Kidney capillary endothelial cell (primary cell): Measurements from ENCODE around the gene KCNE1.
"Not testable (repeated sequence)": the region's sequence is repeated elsewhere in the genome, so short reads cannot be mapped to it uniquely, and the experiment has no call there.

Experiments used
- DNase-seq: peaks from one replicate; pipeline ENCODE4 v3.0.0-alpha.2; 2018; ENCODE audit warnings: low spot score

KCNE1 gene

DNA sequence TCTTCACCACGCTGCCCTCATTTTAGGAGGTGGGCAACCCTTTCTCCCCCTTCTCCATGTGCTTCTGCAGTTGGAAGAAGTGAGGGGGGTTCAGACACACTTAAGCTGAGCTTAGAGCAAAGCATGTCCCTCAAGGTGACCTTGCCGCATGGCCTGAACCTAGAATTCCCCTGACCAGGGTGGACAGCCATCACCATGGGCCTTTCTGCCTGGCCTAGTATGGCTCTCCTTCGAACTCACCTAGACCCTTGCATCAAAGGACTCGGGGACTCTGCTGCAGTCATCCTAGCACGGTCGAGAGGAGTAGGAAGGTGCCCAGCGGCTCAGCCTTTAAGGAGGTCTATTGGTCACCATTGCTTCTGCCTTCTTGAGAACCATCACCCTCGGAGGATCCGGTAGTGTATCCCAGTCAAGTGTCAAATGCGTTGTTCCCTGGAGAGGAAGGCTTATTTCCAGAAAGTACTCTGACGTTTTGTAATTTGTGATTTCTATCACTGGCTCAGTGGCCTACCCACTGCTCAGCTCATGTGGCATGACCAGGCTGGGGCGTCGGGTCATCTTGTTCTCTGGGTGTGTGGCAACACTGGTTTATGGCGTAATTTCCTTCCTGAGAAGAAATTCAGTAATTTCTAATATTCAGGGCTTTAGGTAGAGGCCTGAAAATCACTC lies at the start of gene KCNE1:
Gene KCNE1, minus strand, starts transcription at position 424 of the 669 bp plus-strand sequence. CDS start 62,576 bp downstream, outside the sequence.
- no peak for DNase-seq

DNA sequence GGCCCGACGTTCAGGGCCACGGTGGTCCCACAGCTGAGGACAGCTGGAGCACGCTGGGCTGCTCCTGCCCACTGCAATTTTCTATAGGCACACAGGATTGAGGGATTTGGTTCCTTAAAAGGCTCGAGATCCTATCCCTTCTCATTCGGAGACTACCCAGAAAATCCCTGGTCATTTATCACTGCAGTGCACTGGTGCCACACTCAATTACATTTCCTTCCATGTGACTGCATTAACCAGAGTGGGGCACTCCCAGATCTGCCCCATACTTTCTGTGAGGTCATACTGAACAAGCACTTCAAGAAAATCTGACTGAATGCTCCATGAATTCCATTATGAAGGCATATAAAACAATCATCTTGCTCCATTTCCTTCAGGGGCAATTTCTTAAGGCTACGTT lies 49.8 kb upstream of the KCNE1 start:
- no peak for DNase-seq

DNA sequence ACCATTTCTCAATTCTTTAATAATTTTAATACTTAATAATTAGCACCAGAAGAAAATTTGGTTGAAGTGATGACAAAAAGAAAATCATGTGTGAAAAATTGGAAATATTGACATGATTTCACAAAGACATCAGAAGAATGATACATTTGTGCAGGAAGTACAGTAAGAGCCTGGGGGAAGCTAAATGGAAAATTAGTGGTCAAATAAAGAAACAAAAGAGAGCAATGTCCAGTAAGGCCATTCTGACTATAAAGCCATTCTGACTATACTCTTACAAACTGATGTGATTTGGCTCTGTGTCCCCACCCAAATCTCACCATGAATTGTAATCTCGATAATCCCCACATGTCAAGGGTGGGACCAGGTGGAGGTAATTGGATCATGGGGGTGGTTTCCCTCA lies 48.6 kb upstream of the KCNE1 start:
- DNase-seq: no peak

DNA sequence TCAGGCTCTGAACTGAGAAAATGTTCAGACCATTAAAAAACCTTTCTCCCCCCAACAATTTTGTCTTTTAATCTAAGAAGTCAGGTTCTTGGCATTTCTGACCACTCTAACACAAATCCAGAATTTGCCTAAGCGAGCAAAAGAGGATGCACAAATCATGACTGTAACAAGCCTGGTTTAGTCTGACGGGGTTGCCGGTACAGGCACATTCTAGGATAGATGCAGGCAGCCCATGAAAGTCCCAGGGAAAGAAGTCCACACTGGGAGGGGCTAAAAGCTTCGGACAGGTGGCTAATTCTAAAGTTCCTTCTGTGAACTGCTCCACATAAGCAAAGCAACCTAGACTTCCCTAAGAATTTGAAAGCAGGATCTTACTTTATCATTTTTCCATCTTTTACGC lies 48.0 kb upstream of the KCNE1 start:
- no peak for DNase-seq

DNA sequence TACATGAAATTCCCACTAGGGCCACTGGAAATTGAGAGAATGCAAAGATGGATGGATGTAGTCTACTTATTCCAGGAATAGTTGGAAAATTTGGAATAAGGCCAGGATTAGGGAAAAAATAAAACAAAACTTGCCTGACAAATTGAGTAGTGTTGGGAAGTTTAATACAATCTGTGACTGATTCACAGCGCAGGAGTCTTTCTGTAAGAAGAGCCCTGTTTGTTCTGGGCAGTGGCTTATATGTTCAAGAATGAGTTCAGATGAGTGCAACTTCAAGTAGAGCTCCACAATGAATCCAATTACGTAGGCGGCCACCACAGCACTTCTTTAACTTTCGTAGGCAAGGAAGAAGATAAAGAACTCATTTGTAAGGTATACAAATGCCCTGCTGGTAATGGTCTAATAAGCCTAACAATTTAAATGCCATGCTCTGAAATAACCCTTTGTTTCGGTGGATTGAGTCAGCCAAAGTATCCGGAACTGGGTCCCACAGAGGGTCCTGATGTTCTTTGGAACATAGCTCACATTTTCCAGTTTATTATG lies 47.1 kb upstream of the KCNE1 start:
- DNase-seq: no peak

DNA sequence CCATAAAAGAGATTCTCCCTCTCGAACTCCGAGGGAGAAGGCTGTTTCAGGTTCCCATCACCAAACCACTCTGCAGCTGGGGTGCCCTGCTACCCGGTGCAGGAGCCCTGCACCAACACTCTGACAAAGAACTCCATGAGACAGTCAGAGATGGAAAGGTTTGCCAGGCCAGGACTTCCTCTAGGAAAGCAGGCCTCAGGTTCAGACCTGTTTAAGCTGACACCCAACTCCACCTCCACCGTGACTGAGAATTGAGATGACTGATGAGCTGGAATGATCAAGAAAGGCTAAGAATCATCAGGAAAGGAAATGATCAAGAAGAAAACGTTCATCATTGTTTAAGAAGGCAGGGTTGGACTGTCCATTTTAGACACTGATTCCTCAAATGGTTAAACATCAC lies 46.2 kb upstream of the KCNE1 start:
- no peak for DNase-seq

DNA sequence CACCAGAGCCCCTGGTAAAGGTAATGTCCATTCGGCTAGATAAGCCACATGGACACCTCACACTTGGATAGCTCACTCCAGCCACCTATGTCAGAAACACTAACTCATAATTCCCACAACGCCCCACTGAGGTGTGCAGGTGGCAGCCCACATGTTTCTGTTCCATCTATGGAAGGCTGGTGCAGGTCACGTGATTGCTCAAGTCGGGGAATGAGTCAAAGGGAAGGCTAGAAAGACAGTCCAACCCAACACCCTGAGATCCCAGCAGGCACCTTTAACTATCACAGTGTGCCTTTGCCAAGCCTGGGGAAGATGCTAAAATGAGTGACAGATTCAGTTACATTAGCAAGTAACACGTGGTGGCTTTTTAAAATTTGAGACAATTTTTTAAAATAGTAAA lies 45.3 kb upstream of the KCNE1 start:
- DNase-seq: no peak

DNA sequence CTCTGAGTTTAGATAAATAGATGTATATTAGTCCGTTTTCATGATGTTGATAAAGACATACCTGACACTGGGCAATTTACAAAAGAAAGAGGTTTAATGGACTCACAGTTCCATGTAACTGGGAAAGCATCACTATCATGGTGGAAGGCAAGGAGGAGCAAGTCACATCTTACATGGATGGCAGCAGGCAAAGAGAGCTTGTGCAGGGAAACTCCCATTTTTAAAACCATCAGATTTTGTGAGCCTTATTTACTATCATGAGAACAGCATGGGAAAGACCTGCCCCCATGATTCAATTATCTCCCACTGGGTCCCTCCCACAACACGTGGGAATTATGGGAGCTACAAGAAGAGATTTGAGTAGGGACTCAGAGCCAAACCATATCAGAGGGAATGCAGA lies 42.7 kb upstream of the KCNE1 start:
- DNase-seq: not testable (repeated sequence)

DNA sequence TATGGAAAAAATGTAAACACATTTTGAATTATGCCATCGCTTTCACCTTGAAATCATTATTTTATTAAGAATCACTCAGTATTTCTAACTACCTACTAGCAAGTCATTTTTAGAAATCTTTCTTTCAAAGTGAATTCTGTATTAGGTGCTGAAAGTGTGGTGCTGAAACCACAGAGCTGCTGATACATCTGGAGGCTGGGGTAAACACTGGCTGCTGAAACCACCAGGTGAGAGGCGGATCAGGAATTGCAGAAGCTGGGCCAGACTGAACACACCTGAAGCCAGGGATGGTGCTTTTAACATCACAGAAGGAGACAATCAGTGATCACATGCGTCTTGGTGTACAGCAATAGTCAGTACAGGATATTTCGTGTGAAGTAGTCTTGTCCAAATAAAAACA lies 42.2 kb upstream of the KCNE1 start:
- no peak for DNase-seq

DNA sequence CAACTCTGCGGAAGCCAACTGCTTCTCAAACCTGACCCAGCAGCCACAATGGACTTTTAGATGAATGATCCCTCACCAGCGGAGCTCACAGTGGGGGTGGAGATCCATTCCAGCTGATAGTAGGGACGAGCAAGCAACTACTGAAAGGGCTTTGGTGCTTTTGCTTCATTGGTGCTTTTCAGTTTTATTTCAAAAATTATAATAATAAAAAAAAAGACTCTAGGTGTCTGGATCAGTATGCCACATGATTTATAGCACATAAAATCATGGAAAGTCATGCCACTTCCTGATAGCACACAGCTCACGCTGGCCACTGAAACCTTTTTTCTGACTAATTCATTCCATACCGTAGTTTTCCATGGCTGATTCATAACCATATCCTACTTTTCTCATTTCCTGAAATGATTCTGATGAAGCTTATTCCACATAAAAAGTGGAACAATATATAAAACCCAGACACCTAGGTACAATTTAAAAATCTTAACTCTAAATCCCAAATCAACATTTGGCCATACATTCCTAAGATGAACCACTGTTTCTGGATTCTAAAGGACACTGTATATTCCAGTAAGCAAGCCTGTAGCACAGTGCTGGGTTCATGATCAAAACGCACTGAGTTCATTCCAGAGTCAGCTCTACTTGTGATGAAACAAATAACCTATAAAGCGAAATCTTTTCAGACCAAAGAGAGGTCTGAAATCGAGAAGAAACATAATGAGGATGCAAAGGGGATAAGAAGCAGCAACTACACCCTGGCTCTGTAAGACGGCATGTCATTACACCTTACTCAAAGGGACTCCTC lies 41.3 kb upstream of the KCNE1 start:
- DNase-seq: peak; percentile 81

DNA sequence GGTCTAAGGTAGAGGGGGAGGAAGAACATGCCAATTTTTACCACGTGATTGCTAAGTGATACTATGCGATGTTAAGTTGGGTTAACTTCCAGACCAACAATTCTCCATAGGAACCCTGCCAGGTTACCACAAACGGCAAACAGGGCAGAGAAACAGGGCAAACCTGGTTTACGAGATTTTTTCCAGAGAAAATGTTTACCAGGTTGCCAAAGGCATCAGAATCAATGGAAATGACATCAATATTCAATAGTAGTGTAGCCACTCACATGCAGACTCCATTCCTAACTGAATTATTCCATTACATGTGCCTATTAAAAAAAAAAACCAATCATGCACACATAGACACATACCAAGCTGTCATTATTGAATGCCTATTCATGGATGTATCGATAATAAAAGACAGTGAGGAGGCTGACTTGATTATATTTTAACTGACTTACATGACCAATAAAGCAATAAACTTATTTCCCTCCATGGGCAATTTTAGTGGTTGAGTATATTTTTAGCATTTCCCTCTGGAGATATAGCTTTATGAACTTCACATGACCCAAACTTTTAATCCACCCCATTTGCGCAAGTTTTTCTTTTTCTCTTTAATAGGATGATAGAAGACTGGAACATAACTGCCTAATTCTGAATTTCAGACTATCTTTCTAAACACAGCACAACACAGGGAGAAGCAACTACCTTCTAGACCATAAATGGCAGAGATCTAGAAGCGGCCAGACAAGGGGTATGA lies 40.5 kb upstream of the KCNE1 start:
- no peak for DNase-seq

DNA sequence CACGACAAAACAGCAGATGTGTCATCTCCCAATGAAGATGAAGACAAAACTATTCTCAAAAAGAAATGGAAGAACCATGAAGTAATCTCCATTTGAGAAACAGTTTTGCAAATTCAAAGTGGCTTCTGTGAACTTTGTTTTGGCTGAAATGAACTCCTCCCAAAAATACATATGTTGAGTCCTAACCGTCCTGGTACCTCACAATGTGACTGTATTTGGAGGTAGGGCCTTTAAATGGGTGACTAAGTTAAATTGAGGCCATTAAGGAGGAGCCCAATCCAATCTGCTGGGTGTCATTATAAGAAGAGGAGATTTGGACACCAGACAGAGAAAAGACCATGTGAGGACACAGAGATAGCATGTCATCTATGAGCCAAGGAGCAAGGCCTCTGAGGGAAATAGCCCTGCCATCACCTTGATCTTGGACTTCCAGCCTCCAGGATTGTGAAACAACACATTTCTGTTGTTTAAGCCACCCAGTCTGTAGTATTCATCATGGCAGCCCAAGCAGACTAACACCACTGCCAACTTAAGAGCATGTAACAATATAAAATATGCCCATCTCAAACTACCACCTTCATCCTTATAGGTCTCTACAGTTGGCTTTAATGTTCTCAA lies 38.3 kb upstream of the KCNE1 start:
- DNase-seq: no peak

DNA sequence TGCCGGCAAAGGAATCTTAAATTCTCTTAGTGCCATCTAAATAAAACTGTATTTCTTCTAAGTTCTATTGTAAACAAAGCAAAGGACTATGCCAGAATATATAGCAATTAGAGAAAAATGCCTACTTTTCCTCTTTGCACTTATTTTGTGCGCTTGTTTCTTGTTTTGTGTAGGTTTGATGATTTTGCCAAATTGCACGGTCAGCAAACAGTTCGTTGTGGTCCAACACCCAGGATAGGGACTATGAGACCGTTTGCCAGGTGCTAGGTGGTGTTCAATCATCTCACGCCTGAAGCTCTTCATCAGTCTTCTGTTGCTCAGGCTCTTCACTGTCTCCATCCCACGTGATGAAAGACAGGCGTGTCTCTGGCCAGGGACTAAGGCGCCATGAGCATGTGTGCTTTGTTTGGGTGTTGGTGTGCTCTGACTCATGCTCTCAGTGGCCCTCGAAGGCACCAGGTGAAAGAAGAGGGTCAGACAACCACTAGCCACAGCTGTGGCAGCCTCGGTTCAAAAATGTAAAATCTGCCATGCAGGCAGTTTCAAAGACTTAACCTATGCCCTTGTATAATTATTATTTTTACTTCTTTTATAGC lies 36.9 kb upstream of the KCNE1 start:
- no peak for DNase-seq

DNA sequence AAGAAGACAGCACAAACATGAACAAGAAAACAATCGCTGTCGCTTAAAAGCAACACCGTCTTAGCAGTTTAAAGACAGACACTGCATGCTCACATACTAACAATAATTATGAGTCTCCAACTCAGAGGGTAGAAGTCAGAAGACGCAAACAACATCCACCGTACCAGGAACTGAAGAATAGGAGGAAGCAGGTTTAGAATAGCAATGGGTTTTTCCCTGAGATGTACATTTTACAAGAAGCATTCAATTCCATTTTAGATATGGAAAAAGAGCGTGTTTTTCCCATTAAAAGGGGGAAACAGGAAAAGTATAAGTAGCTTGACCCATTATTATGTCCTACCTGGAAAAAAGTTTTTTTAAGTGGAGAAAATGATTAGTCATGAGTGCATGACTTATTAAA lies 34.5 kb upstream of the KCNE1 start:
- peak; percentile 13 for DNase-seq

DNA sequence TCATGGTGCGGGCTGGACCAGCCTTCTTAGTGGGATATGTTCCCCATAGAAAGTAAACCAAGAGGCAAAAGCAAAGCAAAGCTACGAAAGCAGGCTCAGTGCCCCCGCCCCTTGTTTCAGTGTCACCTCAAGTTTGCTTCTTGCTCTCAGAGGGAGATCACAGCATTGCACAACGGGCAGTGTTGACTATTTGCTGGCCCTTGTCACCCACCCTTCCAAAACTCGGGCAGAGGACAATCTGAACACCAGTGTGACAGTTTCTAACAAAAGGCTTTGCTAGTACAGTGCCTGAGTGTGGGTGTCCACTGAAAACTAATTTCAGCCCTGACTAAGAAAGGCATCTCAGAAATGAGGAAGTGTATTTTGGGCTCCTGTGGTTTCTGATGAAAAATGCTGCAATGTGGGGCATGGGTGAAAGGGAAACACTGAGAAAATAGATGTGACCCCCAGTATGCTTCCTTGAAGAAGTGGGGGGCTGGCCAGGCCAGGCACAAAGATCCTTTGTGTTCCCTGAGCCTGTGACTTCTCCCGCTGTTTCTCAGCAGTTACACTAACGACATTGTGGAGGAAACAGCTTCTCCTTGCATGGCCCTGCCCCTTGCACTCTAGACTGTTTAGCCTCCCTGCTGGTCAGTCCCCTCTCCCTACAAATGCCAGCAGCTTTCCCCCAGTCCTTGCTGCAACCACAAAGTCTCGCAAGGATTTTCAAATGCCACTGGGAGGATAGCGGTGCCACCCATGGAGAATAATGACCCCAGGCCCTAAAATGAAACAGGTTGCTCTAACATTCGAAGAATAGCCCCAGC lies 33.3 kb upstream of the KCNE1 start:
- DNase-seq: peak; percentile 9

DNA sequence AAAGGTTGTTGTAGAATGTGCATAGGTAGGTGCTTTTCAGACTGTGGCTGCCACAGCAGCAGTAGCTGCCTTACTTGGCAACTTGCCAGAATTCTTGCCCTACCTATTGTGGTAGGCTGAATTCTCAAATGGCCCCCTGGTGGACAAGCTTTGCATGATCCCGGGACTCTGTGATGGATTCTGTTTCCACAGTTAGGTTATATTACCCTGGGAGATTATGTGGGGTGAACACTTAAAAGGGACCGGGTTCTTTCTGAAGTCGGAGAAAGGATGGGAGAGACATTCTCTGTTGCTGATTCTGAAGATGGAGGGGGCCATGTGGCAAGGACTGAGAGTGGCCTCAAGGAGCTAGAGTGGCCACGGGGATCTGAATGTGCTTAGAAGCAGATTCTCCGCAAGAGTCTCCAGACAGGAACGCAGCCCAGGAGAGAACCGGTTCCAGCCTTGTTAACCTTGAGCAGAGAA lies 32.1 kb upstream of the KCNE1 start:
- peak; percentile 79 for DNase-seq

DNA sequence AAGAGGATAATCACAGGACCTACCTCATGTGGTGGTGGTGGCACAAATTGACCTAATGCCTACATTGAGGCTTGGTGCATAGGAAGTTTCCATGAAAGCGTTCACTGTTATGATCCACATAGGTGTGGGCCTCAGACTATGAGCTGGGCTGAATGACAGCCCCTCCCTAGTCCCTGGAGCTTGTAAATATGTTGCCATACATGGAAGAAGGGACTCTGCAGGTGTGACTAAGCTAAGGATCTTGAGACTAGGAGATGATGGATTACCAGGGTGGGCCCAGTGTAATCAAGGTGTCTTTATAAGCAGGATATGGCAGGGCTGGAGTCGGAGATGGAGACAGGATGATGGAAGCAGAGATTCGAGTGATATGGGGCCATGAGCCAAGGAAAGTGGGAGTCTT lies 31.0 kb upstream of the KCNE1 start:
- DNase-seq: no peak

DNA sequence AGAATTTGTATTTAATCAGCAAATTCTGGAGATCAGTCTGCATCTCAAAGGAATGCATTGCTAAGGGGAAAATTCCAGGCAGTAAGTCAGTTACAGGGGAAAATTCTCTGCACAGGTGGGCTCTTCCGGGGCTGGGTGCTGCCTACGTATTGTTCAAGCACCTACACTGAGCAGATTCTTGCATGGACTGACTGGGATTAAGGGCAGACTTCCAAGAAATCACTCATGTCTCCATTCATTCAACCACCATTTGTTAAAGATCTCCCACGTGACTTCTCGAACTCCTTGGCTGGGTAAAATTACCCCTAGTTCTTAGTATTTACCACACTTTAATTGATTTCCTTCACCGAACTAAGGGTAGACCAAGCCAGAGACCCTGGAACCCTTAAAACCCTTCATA lies 28.2 kb upstream of the KCNE1 start:
- no peak for DNase-seq

DNA sequence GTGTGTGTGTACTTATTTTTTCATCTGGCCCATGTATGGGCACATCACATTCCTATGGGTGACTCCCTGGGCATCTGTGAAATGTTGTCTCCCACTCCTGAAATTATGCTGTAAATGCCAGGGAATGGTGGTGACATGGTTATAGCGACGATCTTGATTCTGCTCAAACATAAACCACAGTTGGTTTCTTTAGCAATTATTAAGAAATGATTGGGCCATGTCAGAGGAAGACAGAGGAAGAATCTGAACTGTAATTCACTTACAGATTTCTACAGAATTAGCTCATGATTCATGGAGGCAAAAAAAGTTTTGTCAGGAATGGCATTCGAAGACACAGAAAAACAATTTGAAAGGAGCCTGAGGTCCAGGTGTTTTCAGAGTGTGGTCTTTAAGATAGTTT lies 25.8 kb upstream of the KCNE1 start:
- no peak for DNase-seq

DNA sequence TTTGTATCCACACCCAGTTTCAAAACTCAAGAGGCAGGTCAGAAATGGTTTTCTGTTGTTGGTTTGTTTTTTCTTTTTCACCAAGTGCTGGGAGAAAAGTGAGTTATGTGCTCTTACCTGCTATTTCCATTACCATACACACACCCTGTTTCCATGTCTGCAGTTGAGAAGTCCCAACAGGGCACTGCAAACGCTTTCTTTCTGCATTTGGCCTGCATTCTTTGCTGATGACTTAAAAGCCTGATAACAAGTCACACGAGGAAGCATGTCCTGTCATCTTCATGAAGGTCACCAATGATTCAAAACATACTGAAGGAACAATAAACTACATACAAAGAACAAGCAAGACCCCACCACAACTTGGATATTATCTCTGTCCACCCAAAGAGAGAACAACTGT lies 24.8 kb upstream of the KCNE1 start:
- DNase-seq: no peak

DNA sequence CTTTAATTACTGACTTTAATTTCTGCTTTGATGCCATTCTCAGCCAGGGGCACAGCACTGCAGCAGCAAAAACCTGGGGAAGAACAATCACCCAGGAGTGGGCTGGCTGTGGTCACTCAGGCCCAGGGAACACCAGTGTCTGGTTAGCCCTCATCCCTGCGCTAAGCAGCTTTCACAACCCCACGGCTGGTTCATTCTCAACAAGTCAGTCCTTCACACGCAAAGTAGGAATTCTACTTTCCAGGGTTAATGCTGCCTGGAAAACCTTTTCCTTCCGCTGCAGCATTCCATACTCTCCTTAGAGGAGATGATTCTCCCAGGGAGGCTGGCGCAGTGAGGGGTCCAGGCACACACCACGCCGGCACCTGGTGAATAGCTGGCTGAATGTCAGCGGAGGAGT lies 24.3 kb upstream of the KCNE1 start:
- no peak for DNase-seq
